Activated naive CD8-positive, alpha-beta T cell treated with anti-CD3 and anti-CD28 coated beads, Interleukin-2, amount 50 U/mL, for 24 hours (primary cell): ENCODE data around the gene GPSM1.
A peak's percentile ranks its signal among the peaks of the same experiment; 100 is the strongest.
"Not testable (repeated sequence)": the region's sequence is repeated elsewhere in the genome, so short reads cannot be mapped to it uniquely, and the experiment has no call there.

Experiments used
- ATAC-seq: fragments of 150-1000 bp; cut with Tn5 transposase; one replicate; pipeline ENCODE4 v1.10.0; 2021
- DNase-seq: peaks from one replicate; pipeline ENCODE4 v3.0.0; 2021
- H3K27ac Mint-ChIP-seq: one replicate; pipeline ENCODE4 v1.8.0; 2021; ENCODE audit warnings: mild to moderate bottlenecking, mixed read lengths
- H3K27me3 Mint-ChIP-seq: one replicate; pipeline ENCODE4 v1.8.0; 2021; ENCODE audit warnings: mixed read lengths
- H3K36me3 Mint-ChIP-seq: one replicate; pipeline ENCODE4 v1.8.0; 2021; ENCODE audit warnings: low read depth, mixed read lengths
- H3K4me1 Mint-ChIP-seq: one replicate; pipeline ENCODE4 v1.8.0; 2021; ENCODE audit warnings: mixed read lengths
- H3K4me3 Mint-ChIP-seq: one replicate; pipeline ENCODE4 v1.8.0; 2021; ENCODE audit warnings: mild to moderate bottlenecking, moderate library complexity, mixed read lengths
- H3K9me3 Mint-ChIP-seq: one replicate; pipeline ENCODE4 v1.8.0; 2021; ENCODE audit warnings: mixed read lengths

GPSM1 gene

DNA sequence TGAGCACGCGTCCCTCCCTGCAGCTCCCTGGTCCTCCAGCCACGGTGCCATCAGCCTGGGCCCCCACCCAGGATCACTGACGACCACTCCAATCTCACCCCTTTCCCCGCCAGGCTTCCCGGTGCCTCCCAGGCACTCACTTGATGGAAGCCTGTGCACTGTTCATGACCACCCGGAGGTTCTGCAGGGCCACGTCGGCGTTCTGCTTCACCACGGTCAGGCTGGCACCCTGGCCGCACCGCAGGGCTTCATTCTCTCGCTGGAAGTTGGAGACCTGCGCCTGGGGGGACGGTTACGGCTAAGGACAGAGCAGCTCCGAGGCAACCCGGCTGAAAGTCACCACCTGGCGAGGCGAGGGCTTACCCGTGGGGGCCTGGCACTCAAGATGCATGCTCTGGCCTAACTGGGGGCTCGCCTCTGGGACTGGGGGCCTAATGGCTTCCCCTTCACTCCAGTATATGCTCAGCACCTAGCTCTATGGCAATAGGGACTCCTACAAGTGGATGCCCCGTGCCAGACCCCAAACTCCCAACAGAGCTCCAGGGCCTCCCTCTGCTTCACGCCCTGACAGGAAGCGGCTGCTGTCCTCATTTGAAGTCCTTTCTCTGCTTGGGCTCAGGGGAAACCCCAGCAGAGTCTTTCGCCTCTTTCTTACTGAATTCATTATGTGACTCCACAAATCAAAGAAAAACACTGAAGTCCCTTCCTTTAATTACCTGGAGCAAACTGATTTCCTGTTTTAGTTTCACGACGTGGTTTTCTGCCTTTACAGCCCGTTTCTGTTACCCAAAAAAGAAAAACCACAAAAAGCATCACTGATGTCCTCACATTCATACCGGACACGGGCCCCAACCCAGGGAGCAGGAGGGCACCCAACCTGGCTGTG lies 76.8 kb downstream of the GPSM1 start:
- H3K4me1 Mint-ChIP-seq = peaks cover 62% of the 10 kb centered on the region
- peak overlapping the region; percentile 68 for H3K4me3 Mint-ChIP-seq
- no peaks in the 10 kb centered on the region for H3K27me3 Mint-ChIP-seq
- peak overlapping the region; percentile 88 for H3K27ac Mint-ChIP-seq
- peak; percentile 45 for ATAC-seq
- H3K9me3 Mint-ChIP-seq = no peaks in the 10 kb centered on the region
- H3K36me3 Mint-ChIP-seq = peaks cover 47% of the 10 kb centered on the region
- peak; percentile 61 for DNase-seq

DNA sequence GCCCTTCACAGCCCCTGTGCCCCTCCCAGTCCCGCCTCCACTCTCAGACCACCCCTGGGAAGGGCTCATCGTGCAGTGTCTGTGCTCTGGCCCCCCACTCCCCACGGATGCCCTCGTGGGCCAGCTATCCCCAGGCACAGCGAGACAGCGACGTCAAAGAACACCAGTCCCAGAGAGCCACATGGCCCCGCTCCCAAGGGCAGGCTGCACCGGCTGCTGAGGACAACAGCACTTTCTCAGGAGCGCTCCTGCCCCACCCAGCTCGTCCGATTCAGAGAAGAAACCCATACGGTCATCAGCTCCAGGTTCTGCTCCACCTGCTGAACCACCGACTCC lies 77.4 kb downstream of the GPSM1 start:
- ATAC-seq (no peak), DNase-seq (no peak)
- Mint-ChIP-seq H3K36me3 (peaks cover 46% of the 10 kb centered on the region), H3K27me3 (no peaks in the 10 kb centered on the region), H3K4me1 (peaks cover 66% of the 10 kb centered on the region), H3K9me3 (no peaks in the 10 kb centered on the region), H3K27ac (peak overlapping the region; percentile 88), H3K4me3 (peak overlapping the region; percentile 68)

DNA sequence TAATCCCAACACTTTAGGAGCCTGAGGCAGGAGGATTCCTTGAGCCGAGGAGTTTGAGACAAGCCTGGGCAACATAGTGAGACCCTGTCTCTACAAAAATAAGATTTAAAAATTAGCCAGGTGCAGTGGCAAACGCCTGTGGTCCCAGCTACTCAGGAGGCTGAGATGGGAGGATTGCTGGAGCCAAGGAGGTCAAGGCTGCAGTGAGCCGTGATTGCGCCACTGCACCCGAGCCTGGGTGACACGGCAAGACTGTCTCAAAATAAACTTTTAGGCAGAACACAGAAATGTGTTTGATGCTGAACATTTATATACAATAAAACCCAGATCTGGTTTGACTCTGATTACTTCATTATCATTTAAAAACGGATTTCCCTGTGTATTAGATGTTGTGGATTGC lies 78.1 kb downstream of the GPSM1 start:
- H3K9me3 Mint-ChIP-seq = no peaks in the 10 kb centered on the region
- DNase-seq (no peak), ATAC-seq (no peak)
- H3K4me1 Mint-ChIP-seq = peaks cover 68% of the 10 kb centered on the region
- H3K27me3 Mint-ChIP-seq = no peaks in the 10 kb centered on the region
- H3K4me3 Mint-ChIP-seq = no peak overlapping the region
- H3K27ac Mint-ChIP-seq = peak overlapping the region; percentile 54
- peaks cover 49% of the 10 kb centered on the region for H3K36me3 Mint-ChIP-seq

DNA sequence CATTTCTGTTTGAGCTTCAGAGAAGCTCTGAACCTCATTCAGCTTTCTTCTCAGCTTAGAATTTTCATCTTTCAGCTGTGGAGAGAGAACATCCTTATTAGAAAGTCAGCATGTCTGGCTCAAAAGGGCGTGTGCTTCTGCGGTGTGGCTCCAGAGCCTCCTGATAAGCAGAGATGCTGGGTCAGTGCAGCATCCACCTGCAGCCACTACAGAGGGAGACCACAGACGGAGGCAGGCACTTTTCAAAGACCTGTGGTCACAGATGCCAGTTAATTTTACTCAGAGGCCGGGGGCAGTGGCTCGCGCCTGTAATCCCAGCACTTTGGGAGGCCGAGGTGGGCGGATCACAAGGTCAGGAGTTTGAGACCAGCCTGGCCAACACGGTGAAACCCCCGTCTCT lies 78.6 kb downstream of the GPSM1 start:
- H3K27me3 Mint-ChIP-seq, H3K9me3 Mint-ChIP-seq, H3K4me3 Mint-ChIP-seq, ATAC-seq, DNase-seq: not testable (repeated sequence)
- Mint-ChIP-seq H3K36me3 (peaks cover 45% of the 10 kb centered on the region), H3K27ac (peak overlapping the region; percentile 54), H3K4me1 (peaks cover 66% of the 10 kb centered on the region)

DNA sequence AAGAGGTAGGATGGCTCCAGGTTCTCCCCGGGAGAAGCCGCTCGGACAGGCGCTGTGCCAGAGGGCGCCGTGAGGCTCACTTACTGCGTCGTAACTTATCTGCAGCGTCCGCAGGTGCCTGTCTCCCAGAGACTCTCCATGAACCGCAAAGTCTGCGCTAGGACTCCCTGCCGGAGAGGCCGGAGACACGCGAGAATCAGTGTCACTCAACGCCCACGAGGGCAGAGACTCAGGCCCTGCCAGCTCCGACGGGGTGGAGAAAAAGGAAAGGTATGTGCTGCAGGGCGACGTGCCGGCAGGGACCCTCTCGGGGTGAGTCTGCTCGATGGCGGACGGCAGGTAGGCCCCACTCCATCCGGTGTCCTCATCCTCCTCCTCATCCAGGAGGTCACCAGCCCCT lies 79.7 kb downstream of the GPSM1 start:
- DNase-seq, H3K27ac Mint-ChIP-seq, ATAC-seq, H3K9me3 Mint-ChIP-seq, H3K27me3 Mint-ChIP-seq, H3K4me3 Mint-ChIP-seq: not testable (repeated sequence)
- peaks cover 53% of the 10 kb centered on the region for H3K36me3 Mint-ChIP-seq
- H3K4me1 Mint-ChIP-seq = peaks cover 73% of the 10 kb centered on the region

DNA sequence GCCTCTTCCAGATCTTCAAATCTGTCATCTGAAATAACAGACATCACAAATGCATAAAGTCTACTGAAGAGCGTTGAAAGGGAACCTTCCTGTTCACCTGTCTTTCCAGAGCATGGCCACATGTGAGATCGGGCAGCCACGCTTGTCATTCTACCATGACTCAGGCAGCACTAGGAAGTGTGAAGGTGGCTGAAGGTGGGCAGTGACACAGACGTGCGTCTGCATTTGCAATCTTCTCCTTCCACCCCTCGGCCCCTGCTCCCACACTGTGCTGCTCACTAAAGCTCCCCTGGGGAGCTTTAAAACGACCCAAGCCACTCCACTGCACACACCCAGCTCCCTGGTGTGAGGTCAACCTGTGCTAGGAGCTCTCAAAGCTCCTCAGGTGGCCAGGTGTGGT lies 80.6 kb downstream of the GPSM1 start:
- Mint-ChIP-seq H3K36me3 (peaks cover 53% of the 10 kb centered on the region), H3K9me3 (no peaks in the 10 kb centered on the region), H3K27me3 (no peaks in the 10 kb centered on the region), H3K4me1 (peaks cover 70% of the 10 kb centered on the region), H3K27ac (peak overlapping the region; percentile 50), H3K4me3 (no peak overlapping the region)
- DNase-seq (no peak), ATAC-seq (no peak)
